Progenitor cell of endocrine pancreas (in vitro differentiated cells): ENCODE measurements around the gene TRPM1. TPM values are rescaled to one million over a fixed set of nuclear protein-coding genes. Genes with fewer than 3 reads are reported as not detected.

Experiments used
- DNase-seq: peaks from one replicate; pipeline ENCODE4 v3.0.0; 2021; ENCODE audit warnings: low spot score; ENCODE audit not compliant: unreplicated experiment
- H3K27ac Mint-ChIP-seq: 2 replicates; pipeline ENCODE4 v1.8.0; 2021; ENCODE audit warnings: mild to moderate bottlenecking, moderate library complexity, mixed read lengths
- H3K27me3 Mint-ChIP-seq: 2 replicates; pipeline ENCODE4 v1.8.0; 2021; ENCODE audit warnings: mixed read lengths
- H3K36me3 Mint-ChIP-seq: 2 replicates; pipeline ENCODE4 v1.8.0; 2022; ENCODE audit warnings: mixed read lengths; ENCODE audit not compliant: insufficient read depth
- H3K4me1 Mint-ChIP-seq: 2 replicates; pipeline ENCODE4 v1.8.0; 2021; ENCODE audit warnings: low read depth, mixed read lengths
- H3K4me3 Mint-ChIP-seq: 2 replicates; pipeline ENCODE4 v1.8.0; 2021; ENCODE audit warnings: low read depth, mild to moderate bottlenecking, moderate library complexity, mixed read lengths
- H3K9me3 Mint-ChIP-seq: 2 replicates; pipeline ENCODE4 v1.8.0; 2021; ENCODE audit warnings: low read depth, mixed read lengths
- total RNA-seq: library from RNA; stranded (reverse); gene quantifications from 2 replicates; pipeline ENCODE4 v1.2.1, GENCODE V29; 2021
- TF ChIP-seq, protein P1 (sequence below): fragments of 200-600 bp; sonication (generic); IDR thresholded peaks from one replicate; pipeline ENCODE4 v1.5.0; 2021; ENCODE audit warnings: antibody characterized with exemption, mild to moderate bottlenecking; ENCODE audit not compliant: unreplicated experiment

TRPM1 gene
- total RNA-seq, 1 donor from 2014 or later, result not detected

DNA sequence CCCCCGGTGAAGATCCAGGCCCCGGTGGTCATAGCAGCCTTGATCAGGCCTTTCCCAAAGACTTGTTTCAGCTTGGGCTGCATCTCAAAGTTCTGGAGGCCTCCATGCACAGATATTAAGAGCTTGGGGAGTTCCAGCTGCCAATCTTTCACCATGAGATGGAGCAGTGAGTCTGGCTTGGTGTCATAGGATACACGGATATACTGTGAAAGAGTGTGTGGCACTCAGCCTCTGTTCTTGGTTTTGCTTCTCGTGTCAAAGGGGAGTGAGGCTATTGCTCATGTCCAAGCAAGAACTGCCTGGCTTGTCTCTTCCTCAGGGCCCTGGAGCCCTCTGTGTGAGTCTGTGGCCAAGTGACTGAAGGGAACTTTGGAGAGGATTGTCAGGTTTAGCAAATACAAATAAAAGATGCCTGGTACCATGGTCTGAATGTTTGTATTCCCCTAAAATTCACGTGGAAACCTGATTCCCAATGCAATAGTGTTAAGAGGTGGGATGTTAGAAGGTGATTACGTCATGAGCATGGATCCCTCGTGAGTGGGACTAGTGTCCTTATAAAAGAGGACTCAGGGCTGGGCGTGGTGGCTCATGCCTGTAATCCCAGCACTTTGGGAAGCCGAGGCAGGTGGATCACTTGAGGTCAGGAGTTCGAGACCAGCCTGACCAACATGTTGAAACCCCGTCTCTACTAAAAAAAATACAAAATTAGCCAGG lies 33.5 kb downstream of the TRPM1 start:
- H3K4me1 Mint-ChIP-seq, result no peaks in the 10 kb centered on the region
- DNase-seq, result no peak
- no peaks in the 10 kb centered on the region for H3K9me3 Mint-ChIP-seq
- H3K36me3 Mint-ChIP-seq, result no peaks in the 10 kb centered on the region
- TF ChIP-seq, protein P1, sequence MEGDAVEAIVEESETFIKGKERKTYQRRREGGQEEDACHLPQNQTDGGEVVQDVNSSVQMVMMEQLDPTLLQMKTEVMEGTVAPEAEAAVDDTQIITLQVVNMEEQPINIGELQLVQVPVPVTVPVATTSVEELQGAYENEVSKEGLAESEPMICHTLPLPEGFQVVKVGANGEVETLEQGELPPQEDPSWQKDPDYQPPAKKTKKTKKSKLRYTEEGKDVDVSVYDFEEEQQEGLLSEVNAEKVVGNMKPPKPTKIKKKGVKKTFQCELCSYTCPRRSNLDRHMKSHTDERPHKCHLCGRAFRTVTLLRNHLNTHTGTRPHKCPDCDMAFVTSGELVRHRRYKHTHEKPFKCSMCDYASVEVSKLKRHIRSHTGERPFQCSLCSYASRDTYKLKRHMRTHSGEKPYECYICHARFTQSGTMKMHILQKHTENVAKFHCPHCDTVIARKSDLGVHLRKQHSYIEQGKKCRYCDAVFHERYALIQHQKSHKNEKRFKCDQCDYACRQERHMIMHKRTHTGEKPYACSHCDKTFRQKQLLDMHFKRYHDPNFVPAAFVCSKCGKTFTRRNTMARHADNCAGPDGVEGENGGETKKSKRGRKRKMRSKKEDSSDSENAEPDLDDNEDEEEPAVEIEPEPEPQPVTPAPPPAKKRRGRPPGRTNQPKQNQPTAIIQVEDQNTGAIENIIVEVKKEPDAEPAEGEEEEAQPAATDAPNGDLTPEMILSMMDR, result no peak
- H3K27me3 Mint-ChIP-seq, result no peaks in the 10 kb centered on the region
- no peak overlapping the region for H3K4me3 Mint-ChIP-seq
- no peak overlapping the region for H3K27ac Mint-ChIP-seq

- TF ChIP-seq, protein P1, result no peak
- Mint-ChIP-seq H3K27ac (no peak overlapping the region), H3K4me3 (no peak overlapping the region), H3K4me1 (no peaks in the 10 kb centered on the region), H3K36me3 (no peaks in the 10 kb centered on the region), H3K9me3 (no peaks in the 10 kb centered on the region), H3K27me3 (no peaks in the 10 kb centered on the region)
- DNase-seq, result no peak
Observed at GRCh38 chr15:31065824-31066223, 35.7 kb downstream of the TRPM1 start.

DNA sequence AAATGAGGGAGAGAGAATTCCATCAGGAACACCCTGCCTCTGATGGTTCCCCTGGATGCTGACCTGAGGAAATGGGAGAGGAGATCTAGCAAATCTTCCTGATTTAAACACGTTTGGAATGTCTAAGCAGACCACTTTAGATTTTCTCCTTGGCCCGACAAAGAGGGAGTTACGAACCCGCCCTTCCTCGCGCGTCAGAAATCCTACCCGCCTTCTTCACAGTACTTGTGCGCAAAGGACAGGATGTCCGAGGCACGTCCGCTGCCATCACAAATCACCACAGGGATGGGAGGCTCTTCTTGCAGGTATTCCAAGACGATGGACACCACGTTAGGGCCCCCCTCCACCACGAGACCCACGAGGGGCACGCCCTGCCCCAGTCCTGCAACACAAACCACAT lies 38.6 kb downstream of the TRPM1 start:
- TF ChIP-seq, protein P1, result no peak
- Mint-ChIP-seq H3K4me1 (no peaks in the 10 kb centered on the region), H3K4me3 (no peak overlapping the region), H3K9me3 (no peaks in the 10 kb centered on the region), H3K27me3 (peaks cover 3% of the 10 kb centered on the region), H3K27ac (no peak overlapping the region), H3K36me3 (no peaks in the 10 kb centered on the region)
- no peak for DNase-seq

- H3K27ac Mint-ChIP-seq, result no peak overlapping the region
- TF ChIP-seq, protein P1, result no peak
- H3K4me1 Mint-ChIP-seq, result no peaks in the 10 kb centered on the region
- peaks cover 3% of the 10 kb centered on the region for H3K9me3 Mint-ChIP-seq
- H3K4me3 Mint-ChIP-seq, result no peak overlapping the region
- peaks cover 3% of the 10 kb centered on the region for H3K27me3 Mint-ChIP-seq
- H3K36me3 Mint-ChIP-seq, result no peaks in the 10 kb centered on the region
- DNase-seq, result no peak
Observed at GRCh38 chr15:31062310-31062847, 39.1 kb downstream of the TRPM1 start.

GRCh38 chr15:31060429-31061140 lies 40.9 kb downstream of the TRPM1 start:
- H3K4me1 Mint-ChIP-seq, result no peaks in the 10 kb centered on the region
- no peak for DNase-seq
- TF ChIP-seq, protein P1, result no peak
- no peak overlapping the region for H3K4me3 Mint-ChIP-seq
- peaks cover 8% of the 10 kb centered on the region for H3K9me3 Mint-ChIP-seq
- no peak overlapping the region for H3K27ac Mint-ChIP-seq
- peaks cover 3% of the 10 kb centered on the region for H3K27me3 Mint-ChIP-seq
- no peaks in the 10 kb centered on the region for H3K36me3 Mint-ChIP-seq
